WTC11 (cell line): Measurements from ENCODE around the gene PRKN. TPM values are rescaled to one million over a fixed set of nuclear protein-coding genes. Genes with fewer than 3 reads are reported as not detected.

ENCODE experiments used
- ATAC-seq: fragments of 200-7000 bp; cut with Tn5 transposase; 2 replicates; pipeline ENCODE4 v1.10.0; 2021; ENCODE audit warnings: mild to moderate bottlenecking, moderate library complexity
- CTCF ChIA-PET: fragments of 300-600 bp; sonication (Branson Sonifier 250); formaldehyde crosslinking; loops from one replicate; lab custom pipeline; 2021; ENCODE audit warnings: antibody characterized with exemption; lab: Charles Lee
- POLR2A ChIA-PET: fragments of 350-600 bp; sonication (Branson Sonifier 250); formaldehyde crosslinking; loops from one replicate; lab custom pipeline; 2021; ENCODE audit warnings: antibody characterized with exemption; lab: Charles Lee
- DNase-seq: peaks from one replicate; pipeline ENCODE4 v3.0.0; 2021; ENCODE audit warnings: low spot score
- H3K27ac Mint-ChIP-seq: 2 replicates; pipeline ENCODE4 v1.8.0; 2021; ENCODE audit warnings: mixed read lengths
- H3K27me3 Mint-ChIP-seq: 2 replicates; pipeline ENCODE4 v1.8.0; 2021; ENCODE audit warnings: low read depth, mild to moderate bottlenecking, moderate library complexity, mixed read lengths
- H3K36me3 Mint-ChIP-seq: 2 replicates; pipeline ENCODE4 v1.8.0; 2021; ENCODE audit warnings: mixed read lengths
- H3K4me1 Mint-ChIP-seq: 2 replicates; pipeline ENCODE4 v1.8.0; 2022; ENCODE audit warnings: mixed read lengths
- H3K4me3 Mint-ChIP-seq: 2 replicates; pipeline ENCODE4 v1.8.0; 2021; ENCODE audit warnings: mild to moderate bottlenecking, moderate library complexity, mixed read lengths
- H3K9me3 Mint-ChIP-seq: 2 replicates; pipeline ENCODE4 v1.8.0; 2021; ENCODE audit warnings: mixed read lengths
- CREM ChIP-seq: sonication (generic); formaldehyde crosslinking; IDR thresholded peaks from 2 replicates; pipeline ENCODE4 v1.8.1; 2022; ENCODE audit warnings: mild to moderate bottlenecking, missing genetic modification reagents, moderate library complexity
- ESRRA ChIP-seq: sonication (generic); formaldehyde crosslinking; IDR thresholded peaks from 2 replicates; pipeline ENCODE4 v1.8.1; 2022; ENCODE audit warnings: mild to moderate bottlenecking, missing genetic modification reagents, borderline replicate concordance
- FOXK1 ChIP-seq: sonication (generic); formaldehyde crosslinking; IDR thresholded peaks from 2 replicates; pipeline ENCODE4 v1.8.0; 2022; ENCODE audit warnings: mild to moderate bottlenecking, moderate library complexity, missing genetic modification reagents
- GABPB1 ChIP-seq: sonication (generic); formaldehyde crosslinking; IDR thresholded peaks from 2 replicates; pipeline ENCODE4 v1.8.1; 2023; ENCODE audit warnings: mild to moderate bottlenecking, missing genetic modification reagents
- HMGA2 ChIP-seq: fragments of 250-450 bp; sonication (Bioruptor Pico); IDR thresholded peaks from 2 replicates; pipeline ENCODE4 v1.4.0; 2021; ENCODE audit warnings: mild to moderate bottlenecking, moderate library complexity
- JUN ChIP-seq: sonication (generic); formaldehyde crosslinking; IDR thresholded peaks from 2 replicates; pipeline ENCODE4 v1.8.0; 2023; ENCODE audit warnings: mild to moderate bottlenecking, missing genetic modification reagents
- NFATC4 ChIP-seq: fragments of 250-450 bp; sonication (Bioruptor Pico); IDR thresholded peaks from 2 replicates; pipeline ENCODE4 v1.9.0; 2021; ENCODE audit warnings: mild to moderate bottlenecking
- NFYB ChIP-seq: sonication (generic); formaldehyde crosslinking; conservative IDR thresholded peaks from 2 replicates; pipeline ENCODE4 v1.8.0; 2022; ENCODE audit warnings: low read depth, missing genetic modification reagents
- PRRX2 ChIP-seq: fragments of 250-450 bp; sonication (Bioruptor Pico); IDR thresholded peaks from 2 replicates; pipeline ENCODE4 v1.8.0; 2021; ENCODE audit warnings: mild to moderate bottlenecking
- RELA ChIP-seq: sonication (generic); formaldehyde crosslinking; IDR thresholded peaks from 2 replicates; pipeline ENCODE4 v1.8.1; 2022; ENCODE audit warnings: missing genetic modification reagents, mild to moderate bottlenecking, borderline replicate concordance
- TP53 ChIP-seq: sonication (generic); formaldehyde crosslinking; IDR thresholded peaks from 2 replicates; pipeline ENCODE4 v1.8.1; 2023; ENCODE audit warnings: mild to moderate bottlenecking, missing genetic modification reagents
- ZNF121 ChIP-seq: sonication (generic); formaldehyde crosslinking; IDR thresholded peaks from 2 replicates; pipeline ENCODE4 v1.8.0; 2023; ENCODE audit warnings: missing genetic modification reagents
- ZNF232 ChIP-seq: sonication (generic); formaldehyde crosslinking; IDR thresholded peaks from 2 replicates; pipeline ENCODE4 v1.8.0; 2022; ENCODE audit warnings: mild to moderate bottlenecking, missing genetic modification reagents
- total RNA-seq: library from RNA; stranded (reverse); gene quantifications from 3 replicates; pipeline ENCODE4 v1.2.3, GENCODE V29; 2021
- TF ChIP-seq, protein P1 (sequence below): sonication (generic); formaldehyde crosslinking; IDR thresholded peaks from 2 replicates; pipeline ENCODE4 v1.8.1; 2022; ENCODE audit warnings: mild to moderate bottlenecking, missing genetic modification reagents, moderate library complexity, borderline replicate concordance
- TF ChIP-seq, protein P2 (sequence below): fragments of 250-450 bp; sonication (Bioruptor Pico); IDR thresholded peaks from 2 replicates; pipeline ENCODE4 v2.1.2; 2022; ENCODE audit warnings: mild to moderate bottlenecking, moderate library complexity
- TF ChIP-seq, protein P3 (sequence below): sonication (generic); formaldehyde crosslinking; IDR thresholded peaks from 2 replicates; pipeline ENCODE4 v1.8.0; 2022; ENCODE audit warnings: mild to moderate bottlenecking, missing genetic modification reagents
- TF ChIP-seq, protein P4 (sequence below): fragments of 250-450 bp; sonication (Bioruptor Pico); IDR thresholded peaks from 2 replicates; pipeline ENCODE4 v1.9.0; 2021; ENCODE audit warnings: moderate library complexity, mild to moderate bottlenecking, inconsistent platforms, borderline replicate concordance
- TF ChIP-seq, protein P5 (sequence below): fragments of 250-450 bp; sonication (Bioruptor Pico); conservative IDR thresholded peaks from 2 replicates; pipeline ENCODE4 v1.9.0; 2021; ENCODE audit warnings: mild to moderate bottlenecking
- TF ChIP-seq, protein P6 (sequence below): sonication (generic); formaldehyde crosslinking; IDR thresholded peaks from 2 replicates; pipeline ENCODE4 v1.8.0; 2022; ENCODE audit warnings: mild to moderate bottlenecking, missing genetic modification reagents
- TF ChIP-seq, protein P7 (sequence below): sonication (generic); formaldehyde crosslinking; IDR thresholded peaks from 2 replicates; pipeline ENCODE4 v1.8.0; 2023; ENCODE audit warnings: missing genetic modification reagents, mild to moderate bottlenecking, borderline replicate concordance

Gene PRKN
- total RNA-seq, 1 experiment from 2014 or later: 0.59 TPM

DNA sequence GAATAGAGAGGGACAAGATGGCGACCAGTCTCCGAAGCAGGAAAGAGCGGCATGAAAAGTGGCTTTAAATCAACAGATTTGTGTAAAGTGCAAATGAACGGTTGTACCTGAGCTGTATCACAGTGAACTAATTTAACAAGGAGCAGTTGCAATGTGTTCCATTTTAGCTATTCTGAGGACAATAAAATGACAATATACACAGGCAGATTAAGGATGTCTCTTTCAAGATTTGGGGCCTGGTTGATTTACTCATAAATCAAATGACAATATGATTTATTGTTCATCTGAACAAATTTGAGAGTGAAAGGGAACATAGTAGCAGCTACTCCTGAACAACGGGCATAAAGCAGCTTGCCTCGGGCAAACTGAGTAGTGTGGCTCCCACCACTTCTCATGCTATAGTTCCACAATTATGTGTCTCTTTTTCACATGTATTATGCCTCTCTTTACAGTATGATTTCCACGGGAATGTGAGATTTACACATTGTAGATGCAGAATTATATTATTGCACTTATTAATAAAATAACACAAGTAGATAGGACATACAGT, 1249.6 kb downstream of the PRKN start:
- Mint-ChIP-seq H3K27me3 (no peaks in the 10 kb centered on the region), H3K4me1 (peaks cover 5% of the 10 kb centered on the region), H3K4me3 (no peak overlapping the region)
- TF ChIP-seq, protein P1, sequence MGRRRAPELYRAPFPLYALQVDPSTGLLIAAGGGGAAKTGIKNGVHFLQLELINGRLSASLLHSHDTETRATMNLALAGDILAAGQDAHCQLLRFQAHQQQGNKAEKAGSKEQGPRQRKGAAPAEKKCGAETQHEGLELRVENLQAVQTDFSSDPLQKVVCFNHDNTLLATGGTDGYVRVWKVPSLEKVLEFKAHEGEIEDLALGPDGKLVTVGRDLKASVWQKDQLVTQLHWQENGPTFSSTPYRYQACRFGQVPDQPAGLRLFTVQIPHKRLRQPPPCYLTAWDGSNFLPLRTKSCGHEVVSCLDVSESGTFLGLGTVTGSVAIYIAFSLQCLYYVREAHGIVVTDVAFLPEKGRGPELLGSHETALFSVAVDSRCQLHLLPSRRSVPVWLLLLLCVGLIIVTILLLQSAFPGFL (CRISPR knock-in tag): no peak
- TF ChIP-seq RELA (CRISPR knock-in tag) (no peak), PRRX2 (CRISPR knock-in tag) (no peak), ZNF232 (CRISPR knock-in tag) (no peak), HMGA2 (CRISPR knock-in tag) (no peak), NFYB (CRISPR knock-in tag) (no peak), GABPB1 (CRISPR knock-in tag) (no peak), TP53 (CRISPR knock-in tag) (no peak)
- TF ChIP-seq, protein P2, sequence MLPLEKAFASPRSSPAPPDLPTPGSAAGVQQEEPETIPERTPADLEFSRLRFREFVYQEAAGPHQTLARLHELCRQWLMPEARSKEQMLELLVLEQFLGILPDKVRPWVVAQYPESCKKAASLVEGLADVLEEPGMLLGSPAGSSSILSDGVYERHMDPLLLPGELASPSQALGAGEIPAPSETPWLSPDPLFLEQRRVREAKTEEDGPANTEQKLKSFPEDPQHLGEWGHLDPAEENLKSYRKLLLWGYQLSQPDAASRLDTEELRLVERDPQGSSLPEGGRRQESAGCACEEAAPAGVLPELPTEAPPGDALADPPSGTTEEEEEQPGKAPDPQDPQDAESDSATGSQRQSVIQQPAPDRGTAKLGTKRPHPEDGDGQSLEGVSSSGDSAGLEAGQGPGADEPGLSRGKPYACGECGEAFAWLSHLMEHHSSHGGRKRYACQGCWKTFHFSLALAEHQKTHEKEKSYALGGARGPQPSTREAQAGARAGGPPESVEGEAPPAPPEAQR (CRISPR knock-in tag): no peak
- TF ChIP-seq, protein P3, sequence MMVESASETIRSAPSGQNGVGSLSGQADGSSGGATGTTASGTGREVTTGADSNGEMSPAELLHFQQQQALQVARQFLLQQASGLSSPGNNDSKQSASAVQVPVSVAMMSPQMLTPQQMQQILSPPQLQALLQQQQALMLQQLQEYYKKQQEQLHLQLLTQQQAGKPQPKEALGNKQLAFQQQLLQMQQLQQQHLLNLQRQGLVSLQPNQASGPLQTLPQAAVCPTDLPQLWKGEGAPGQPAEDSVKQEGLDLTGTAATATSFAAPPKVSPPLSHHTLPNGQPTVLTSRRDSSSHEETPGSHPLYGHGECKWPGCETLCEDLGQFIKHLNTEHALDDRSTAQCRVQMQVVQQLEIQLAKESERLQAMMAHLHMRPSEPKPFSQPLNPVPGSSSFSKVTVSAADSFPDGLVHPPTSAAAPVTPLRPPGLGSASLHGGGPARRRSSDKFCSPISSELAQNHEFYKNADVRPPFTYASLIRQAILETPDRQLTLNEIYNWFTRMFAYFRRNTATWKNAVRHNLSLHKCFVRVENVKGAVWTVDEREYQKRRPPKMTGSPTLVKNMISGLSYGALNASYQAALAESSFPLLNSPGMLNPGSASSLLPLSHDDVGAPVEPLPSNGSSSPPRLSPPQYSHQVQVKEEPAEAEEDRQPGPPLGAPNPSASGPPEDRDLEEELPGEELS (CRISPR knock-in tag): no peak
- TF ChIP-seq, all 79 proteins: peak for 0
- no peak for ATAC-seq
- ChIA-PET POLR2A (no interaction called here), CTCF (no interaction called here)
- Mint-ChIP-seq H3K9me3 (no peaks in the 10 kb centered on the region), H3K36me3 (no peaks in the 10 kb centered on the region), H3K27ac (no peak overlapping the region)
- DNase-seq: no peak

- ChIA-PET CTCF (no interaction called here), POLR2A (no interaction called here)
- no peaks in the 10 kb centered on the region for H3K4me1 Mint-ChIP-seq
- DNase-seq (no peak), ATAC-seq (no peak)
- H3K27ac Mint-ChIP-seq: no peak overlapping the region
- no peaks in the 10 kb centered on the region for H3K27me3 Mint-ChIP-seq
- H3K9me3 Mint-ChIP-seq: no peaks in the 10 kb centered on the region
- H3K36me3 Mint-ChIP-seq: no peaks in the 10 kb centered on the region
- H3K4me3 Mint-ChIP-seq: no peak overlapping the region
- no peak for TF ChIP-seq FOXK1
- TF ChIP-seq, protein P4, sequence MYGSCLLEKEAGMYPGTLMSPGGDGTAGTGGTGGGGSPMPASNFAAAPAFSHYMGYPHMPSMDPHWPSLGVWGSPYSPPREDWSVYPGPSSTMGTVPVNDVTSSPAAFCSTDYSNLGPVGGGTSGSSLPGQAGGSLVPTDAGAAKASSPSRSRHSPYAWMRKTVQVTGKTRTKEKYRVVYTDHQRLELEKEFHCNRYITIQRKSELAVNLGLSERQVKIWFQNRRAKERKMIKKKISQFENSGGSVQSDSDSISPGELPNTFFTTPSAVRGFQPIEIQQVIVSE (CRISPR knock-in tag): no peak
- TF ChIP-seq, protein P1 (CRISPR knock-in tag): no peak
- no peak for TF ChIP-seq CREM (CRISPR knock-in tag)
- TF ChIP-seq, protein P5, sequence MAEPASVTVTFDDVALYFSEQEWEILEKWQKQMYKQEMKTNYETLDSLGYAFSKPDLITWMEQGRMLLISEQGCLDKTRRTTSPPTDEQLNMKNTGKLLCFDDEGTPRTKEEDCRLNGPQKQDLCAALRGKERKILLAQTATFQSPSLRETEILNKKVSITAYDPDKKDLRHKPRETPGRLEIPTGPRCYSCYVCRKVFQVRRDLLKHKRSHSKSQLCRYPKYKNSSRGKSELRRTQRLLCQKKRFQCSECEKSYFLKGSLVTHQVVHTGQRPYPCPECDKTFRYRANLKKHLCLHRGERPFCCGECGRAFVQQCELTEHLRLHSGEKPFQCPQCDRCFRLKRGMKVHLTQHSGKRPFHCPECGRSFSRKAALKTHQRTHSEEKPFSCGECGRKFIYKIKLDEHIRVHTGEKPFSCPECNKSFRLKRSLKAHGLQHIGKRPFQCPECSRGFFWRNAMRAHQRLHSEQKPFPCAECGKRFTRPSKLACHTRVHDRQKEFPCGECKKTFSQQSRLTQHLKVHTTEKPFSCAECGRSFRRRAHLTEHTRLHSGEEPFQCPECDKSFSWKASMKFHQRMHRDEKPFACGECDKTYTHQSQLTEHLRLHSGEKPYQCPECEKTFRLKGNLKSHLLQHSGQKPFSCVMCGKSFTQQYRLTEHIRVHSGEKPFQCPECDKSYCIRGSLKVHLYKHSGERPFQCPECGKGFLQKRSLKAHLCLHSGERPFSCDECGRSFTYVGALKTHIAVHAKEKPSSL (CRISPR knock-in tag): no peak
- no peak for TF ChIP-seq JUN (CRISPR knock-in tag)
- TF ChIP-seq ZNF121: no peak
- TF ChIP-seq, protein P6, sequence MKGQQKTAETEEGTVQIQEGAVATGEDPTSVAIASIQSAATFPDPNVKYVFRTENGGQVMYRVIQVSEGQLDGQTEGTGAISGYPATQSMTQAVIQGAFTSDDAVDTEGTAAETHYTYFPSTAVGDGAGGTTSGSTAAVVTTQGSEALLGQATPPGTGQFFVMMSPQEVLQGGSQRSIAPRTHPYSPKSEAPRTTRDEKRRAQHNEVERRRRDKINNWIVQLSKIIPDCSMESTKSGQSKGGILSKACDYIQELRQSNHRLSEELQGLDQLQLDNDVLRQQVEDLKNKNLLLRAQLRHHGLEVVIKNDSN (CRISPR knock-in tag): no peak
- TF ChIP-seq NFATC4 (CRISPR knock-in tag): no peak
- no peak for TF ChIP-seq ESRRA (CRISPR knock-in tag)
- no peak for TF ChIP-seq HMGA2 (CRISPR knock-in tag)
- TF ChIP-seq, protein P7, sequence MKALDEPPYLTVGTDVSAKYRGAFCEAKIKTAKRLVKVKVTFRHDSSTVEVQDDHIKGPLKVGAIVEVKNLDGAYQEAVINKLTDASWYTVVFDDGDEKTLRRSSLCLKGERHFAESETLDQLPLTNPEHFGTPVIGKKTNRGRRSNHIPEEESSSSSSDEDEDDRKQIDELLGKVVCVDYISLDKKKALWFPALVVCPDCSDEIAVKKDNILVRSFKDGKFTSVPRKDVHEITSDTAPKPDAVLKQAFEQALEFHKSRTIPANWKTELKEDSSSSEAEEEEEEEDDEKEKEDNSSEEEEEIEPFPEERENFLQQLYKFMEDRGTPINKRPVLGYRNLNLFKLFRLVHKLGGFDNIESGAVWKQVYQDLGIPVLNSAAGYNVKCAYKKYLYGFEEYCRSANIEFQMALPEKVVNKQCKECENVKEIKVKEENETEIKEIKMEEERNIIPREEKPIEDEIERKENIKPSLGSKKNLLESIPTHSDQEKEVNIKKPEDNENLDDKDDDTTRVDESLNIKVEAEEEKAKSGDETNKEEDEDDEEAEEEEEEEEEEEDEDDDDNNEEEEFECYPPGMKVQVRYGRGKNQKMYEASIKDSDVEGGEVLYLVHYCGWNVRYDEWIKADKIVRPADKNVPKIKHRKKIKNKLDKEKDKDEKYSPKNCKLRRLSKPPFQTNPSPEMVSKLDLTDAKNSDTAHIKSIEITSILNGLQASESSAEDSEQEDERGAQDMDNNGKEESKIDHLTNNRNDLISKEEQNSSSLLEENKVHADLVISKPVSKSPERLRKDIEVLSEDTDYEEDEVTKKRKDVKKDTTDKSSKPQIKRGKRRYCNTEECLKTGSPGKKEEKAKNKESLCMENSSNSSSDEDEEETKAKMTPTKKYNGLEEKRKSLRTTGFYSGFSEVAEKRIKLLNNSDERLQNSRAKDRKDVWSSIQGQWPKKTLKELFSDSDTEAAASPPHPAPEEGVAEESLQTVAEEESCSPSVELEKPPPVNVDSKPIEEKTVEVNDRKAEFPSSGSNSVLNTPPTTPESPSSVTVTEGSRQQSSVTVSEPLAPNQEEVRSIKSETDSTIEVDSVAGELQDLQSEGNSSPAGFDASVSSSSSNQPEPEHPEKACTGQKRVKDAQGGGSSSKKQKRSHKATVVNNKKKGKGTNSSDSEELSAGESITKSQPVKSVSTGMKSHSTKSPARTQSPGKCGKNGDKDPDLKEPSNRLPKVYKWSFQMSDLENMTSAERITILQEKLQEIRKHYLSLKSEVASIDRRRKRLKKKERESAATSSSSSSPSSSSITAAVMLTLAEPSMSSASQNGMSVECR (CRISPR knock-in tag): no peak
Observed at GRCh38 chr6:161476711-161477110, 1250.9 kb downstream of the PRKN start.
